K562 (cell line): ENCODE measurements around the gene UBAC2. TPM values are rescaled to one million over a fixed set of nuclear protein-coding genes. Genes with fewer than 3 reads are reported as not detected.

ENCODE experiments used
- ATAC-seq: fragments of 200-7000 bp; cut with Tn5 transposase; 3 replicates; pipeline ENCODE4 v1.9.1; 2020; ENCODE audit warnings: moderate library complexity
- BruUV-seq: library from RNA; stranded (reverse); fragments of 400-500 nt; replicated peaks from 2 replicates; lab custom pipeline; 2021; lab: Mats Ljungman, UMichigan
- CTCF ChIA-PET: fragments of 300-600 bp; formaldehyde crosslinking; extraction: SDS; loops from one replicate; lab custom pipeline; 2021; ENCODE audit warnings: low intra/inter-chr PET ratio; lab: Yijun Ruan, JAX
- POLR2A ChIA-PET: fragments of 300-600, 350-650 bp; sonication (Branson Sonifier 250); formaldehyde crosslinking; extraction: SDS; loops from one replicate; lab custom pipeline; 2021; ENCODE audit warnings: antibody characterized with exemption, inconsistent platforms; lab: Yijun Ruan, JAX
- DNase-seq, 4 experiments: peaks; one replicate each; pipeline versions ENCODE4 v3.0.0 to v3.0.0-alpha.2; 2011 to 2018; ENCODE audit warnings: low spot score in 3 of 4, mixed read lengths in 3 of 4; ENCODE audit errors: extremely low read depth in 1 of 4
- FAIRE-seq: peaks from 2 replicates; lab custom pipeline; 2011; peaks lifted over from hg19 to GRCh38; lab: Jason Lieb, UNC
- H2AFZ ChIP-seq: 2 replicates; pipeline ENCODE4 v1.6.0; 2011; ENCODE audit warnings: low read depth, low read length, control low read depth, inconsistent platforms
- H3K27ac ChIP-seq: fragments of 200-600 bp; 3 replicates; pipeline ENCODE4 v1.8.0; 2011; ENCODE audit warnings: low read depth, mild to moderate bottlenecking, control low read depth, inconsistent platforms, low read length, moderate library complexity, mixed read lengths; ENCODE audit errors: extremely low read depth
- H3K27me3 ChIP-seq, 2 experiments: fragments of 300-600 bp in 1 of 2; 2 replicates in 1 of 2; 3 replicates in 1 of 2; pipeline versions ENCODE4 v1.6.0 to v1.8.0; 2011; ENCODE audit warnings: inconsistent platforms in 2 of 2, low read length in 2 of 2, mild to moderate bottlenecking in 1 of 2, mixed read lengths in 1 of 2, moderate library complexity in 1 of 2; ENCODE audit not compliant: control insufficient read depth in 2 of 2, insufficient read depth in 2 of 2
- H3K36me3 ChIP-seq: fragments of 300-600 bp; 3 replicates; pipeline ENCODE4 v1.8.0; 2011; ENCODE audit warnings: mild to moderate bottlenecking, low read length, inconsistent platforms; ENCODE audit not compliant: control insufficient read depth, insufficient read depth
- H3K4me1 ChIP-seq, 2 experiments: fragments of 200-600 bp in 1 of 2; replicated peaks in 1 of 2; 2 replicates in 1 of 2; 3 replicates in 1 of 2; pipeline versions ENCODE4 v1.5.1 to v1.8.0; 2011; ENCODE audit warnings: inconsistent platforms in 2 of 2, low read length in 2 of 2, mild to moderate bottlenecking in 1 of 2, mixed read lengths in 1 of 2, moderate library complexity in 1 of 2; ENCODE audit not compliant: control insufficient read depth in 2 of 2, insufficient read depth in 2 of 2
- H3K4me2 ChIP-seq: 2 replicates; pipeline ENCODE4 v1.6.1; 2011; ENCODE audit warnings: low read length, control low read depth, inconsistent platforms, mixed read lengths; ENCODE audit not compliant: insufficient read depth
- H3K4me3 ChIP-seq: fragments of 200-600 bp; sonication (generic), shearing (Covaris generic); 2 replicates; pipeline ENCODE4 v1.5.1; 2016; ENCODE audit warnings: control low read depth, inconsistent platforms
- H3K79me2 ChIP-seq: fragments of 200-600 bp; 3 replicates; pipeline ENCODE4 v1.8.0; 2011; ENCODE audit warnings: low read length, inconsistent platforms; ENCODE audit not compliant: control insufficient read depth, insufficient read depth
- H3K9ac ChIP-seq, 2 experiments: 2 replicates each; pipeline versions ENCODE4 v1.6.0 to v1.6.1; 2011; ENCODE audit warnings: low read depth in 2 of 2, low read length in 2 of 2, control low read depth in 1 of 2, inconsistent platforms in 1 of 2, mild to moderate bottlenecking in 1 of 2, mixed read lengths in 1 of 2; ENCODE audit not compliant: insufficient read depth in 1 of 2
- H3K9me1 ChIP-seq: one replicate; pipeline ENCODE4 v1.6.0; 2011; ENCODE audit warnings: inconsistent platforms, mild to moderate bottlenecking, low read length, moderate library complexity; ENCODE audit not compliant: control insufficient read depth, insufficient read depth
- H3K9me3 ChIP-seq: replicated peaks from 2 replicates; pipeline ENCODE4 v1.5.1; 2011; ENCODE audit warnings: low read depth, low read length, inconsistent platforms; ENCODE audit not compliant: control insufficient read depth, insufficient read depth
- H4K20me1 ChIP-seq: replicated peaks from 2 replicates; pipeline ENCODE4 v1.6.1; 2011; ENCODE audit warnings: low read length, inconsistent platforms, mixed read lengths; ENCODE audit not compliant: control insufficient read depth, insufficient read depth
- BRD9 ChIP-seq: fragments of 450-650 bp; IDR thresholded peaks from 2 replicates; pipeline ENCODE4 v1.6.1; 2018; ENCODE audit warnings: low read depth; ENCODE audit not compliant: partially characterized antibody
- TCFL5 ChIP-seq: fragments of 250-450 bp; sonication (Bioruptor Pico); conservative IDR thresholded peaks from 2 replicates; pipeline ENCODE4 v1.6.1; 2021; ENCODE audit warnings: mild to moderate bottlenecking, moderate library complexity, matching md5 sums
- TGIF2 ChIP-seq: sonication (generic); formaldehyde crosslinking; IDR thresholded peaks from 2 replicates; pipeline ENCODE4 v1.8.1; 2022; ENCODE audit warnings: mild to moderate bottlenecking, missing genetic modification reagents, moderate library complexity
- ZNF12 ChIP-seq: sonication (generic); formaldehyde crosslinking; IDR thresholded peaks from 2 replicates; pipeline ENCODE4 v1.4.0; 2020; ENCODE audit warnings: mild to moderate bottlenecking, missing genetic modification reagents
- ZNF165 ChIP-seq: fragments of 250-450 bp; sonication (Bioruptor Pico); IDR thresholded peaks from 2 replicates; pipeline ENCODE4 v1.4.0; 2020; ENCODE audit warnings: borderline replicate concordance
- WGBS: fragments of 100-300 bp; shearing (Covaris generic); methylation state at CpG from one replicate; pipeline ENCODE4 v1.1.6; 2016; ENCODE audit warnings: low coverage, mixed read lengths; ENCODE audit not compliant: insufficient coverage; ENCODE audit errors: missing lambda C conversion rate; 5-methylcytosine and 5-hydroxymethylcytosine counted together
- in situ Hi-C: fragments of 300-500 bp; cut with MboI; formaldehyde crosslinking; loops from 4 replicates; pipeline ENCODE4 v1.15.0; 2018; ENCODE audit warnings: inconsistent platforms, mixed read lengths
- intact Hi-C: fragments of 100-400 bp; cut with micrococcal nuclease; formaldehyde crosslinking; loops from 2 replicates; pipeline ENCODE4 v1.14.2; 2022
- polyA plus RNA-seq, 8 experiments: library from polyadenylated mRNA; depleted of rRNA in 4 of 8; stranded (reverse) in 5 of 8; unstranded in 3 of 8; fragments of >200 nt; fragmentation: Nextera tagmentation in 2 of 8; fragmentation: Illumina TruSeq in 1 of 8; extraction: Ambion mirVana in 2 of 8; extraction: Trizol in 1 of 8; gene quantifications; 2 replicates each; pipeline versions ENCODE4 v1.2.1 to v1.2.3, GENCODE V29; 2011 to 2014; ENCODE audit warnings: inconsistent platforms in 1 of 8, missing spikeins in 1 of 8
- total RNA-seq, 7 experiments: library from RNA; depleted of rRNA in 6 of 7; stranded (reverse); fragments of >200 nt in 6 of 7; fragmentation: Illumina TruSeq in 2 of 7; extraction: Trizol in 2 of 7; gene quantifications; 2 replicates each; pipeline versions ENCODE4 v1.2.1 to v1.2.3, GENCODE V29; 2011 to 2021; ENCODE audit warnings: low replicate concordance in 1 of 7
- TF ChIP-seq, protein P1 (sequence below): fragments of 450-650 bp; formaldehyde crosslinking; IDR thresholded peaks from 2 replicates; pipeline ENCODE4 v1.4.0; 2022; ENCODE audit warnings: mild to moderate bottlenecking, moderate library complexity
- TF ChIP-seq, protein P2 (sequence below): sonication (generic); formaldehyde crosslinking; IDR thresholded peaks from 2 replicates; pipeline ENCODE4 v1.8.1; 2023; ENCODE audit warnings: mild to moderate bottlenecking, missing genetic modification reagents
- TF ChIP-seq, protein P3 (sequence below): fragments of 450-650 bp; IDR thresholded peaks from 2 replicates; pipeline ENCODE4 v1.6.1; 2017; ENCODE audit warnings: antibody characterized with exemption
- TF ChIP-seq, protein P4 (sequence below): fragments of 450-650 bp; IDR thresholded peaks from 2 replicates; pipeline ENCODE4 v1.6.1; 2016; ENCODE audit warnings: mild to moderate bottlenecking

The UBAC2 gene
- total and polyA plus RNA-seq, 9 of the 15 experiments (the other 6 are each of a cell fraction or from before 2014, with no cell fraction given), result 6.0 to 84.1 (median 32.3) TPM

DNA sequence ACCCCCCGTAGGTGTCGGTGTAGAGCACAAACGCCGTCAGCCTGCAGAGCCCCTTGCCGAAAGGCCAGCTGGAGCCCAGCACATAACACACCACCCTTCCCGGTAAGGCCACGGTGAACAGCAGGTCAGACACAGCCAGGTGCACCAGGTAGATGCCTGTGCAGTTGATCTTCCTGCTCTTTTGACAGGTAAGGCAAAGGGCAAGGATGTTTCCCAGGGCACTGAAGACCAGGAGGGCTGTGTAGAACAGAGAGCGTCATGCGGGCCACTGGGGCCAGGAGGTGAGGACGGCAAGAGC lies 208.0 kb downstream of the UBAC2 start:
- Histone ChIP-seq H3K4me1 (peaks cover 0 to 5% of the 10 kb centered on the region in 2 experiments; a peak in 3 of 5 replicates), H3K9ac (no peak overlapping the region), H3K79me2 (no peaks in the 10 kb centered on the region), H3K4me2 (no peak overlapping the region), H3K27ac (no peak overlapping the region), H3K9me1 (no peaks in the 10 kb centered on the region), H3K27me3 (peaks cover 0 to 13% of the 10 kb centered on the region in 2 experiments; a peak in 3 of 5 replicates), H3K36me3 (no peaks in the 10 kb centered on the region), H2AFZ (no peak overlapping the region), H3K9me3 (no peaks in the 10 kb centered on the region), H4K20me1 (no peaks in the 10 kb centered on the region), H3K4me3 (no peak overlapping the region)
- ChIA-PET POLR2A (interaction anchor here (0.9 kb wide), 1 partner anchor 26 kb away, joined by 3 read pairs; no protein-coding TSS in a partner anchor), CTCF (no interaction called here)
- DNase-seq (no peak), FAIRE-seq (no peak), ATAC-seq (no peak)
- WGBS, result 87% methylated on average over 9 of the region's 10 CpGs
- intact Hi-C loops (no loop called here), in situ Hi-C loops (no loop called here)
- no TSS peak for BruUV-seq
- TF ChIP-seq BRD9 (no peak), ZNF12 (CRISPR knock-in tag) (no peak), TGIF2 (CRISPR knock-in tag) (no peak), TCFL5 (CRISPR knock-in tag) (no peak), ZNF165 (CRISPR knock-in tag) (no peak)
- TF ChIP-seq, protein P1, sequence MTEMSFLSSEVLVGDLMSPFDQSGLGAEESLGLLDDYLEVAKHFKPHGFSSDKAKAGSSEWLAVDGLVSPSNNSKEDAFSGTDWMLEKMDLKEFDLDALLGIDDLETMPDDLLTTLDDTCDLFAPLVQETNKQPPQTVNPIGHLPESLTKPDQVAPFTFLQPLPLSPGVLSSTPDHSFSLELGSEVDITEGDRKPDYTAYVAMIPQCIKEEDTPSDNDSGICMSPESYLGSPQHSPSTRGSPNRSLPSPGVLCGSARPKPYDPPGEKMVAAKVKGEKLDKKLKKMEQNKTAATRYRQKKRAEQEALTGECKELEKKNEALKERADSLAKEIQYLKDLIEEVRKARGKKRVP (CRISPR knock-in tag), result no peak
- TF ChIP-seq, protein P2, sequence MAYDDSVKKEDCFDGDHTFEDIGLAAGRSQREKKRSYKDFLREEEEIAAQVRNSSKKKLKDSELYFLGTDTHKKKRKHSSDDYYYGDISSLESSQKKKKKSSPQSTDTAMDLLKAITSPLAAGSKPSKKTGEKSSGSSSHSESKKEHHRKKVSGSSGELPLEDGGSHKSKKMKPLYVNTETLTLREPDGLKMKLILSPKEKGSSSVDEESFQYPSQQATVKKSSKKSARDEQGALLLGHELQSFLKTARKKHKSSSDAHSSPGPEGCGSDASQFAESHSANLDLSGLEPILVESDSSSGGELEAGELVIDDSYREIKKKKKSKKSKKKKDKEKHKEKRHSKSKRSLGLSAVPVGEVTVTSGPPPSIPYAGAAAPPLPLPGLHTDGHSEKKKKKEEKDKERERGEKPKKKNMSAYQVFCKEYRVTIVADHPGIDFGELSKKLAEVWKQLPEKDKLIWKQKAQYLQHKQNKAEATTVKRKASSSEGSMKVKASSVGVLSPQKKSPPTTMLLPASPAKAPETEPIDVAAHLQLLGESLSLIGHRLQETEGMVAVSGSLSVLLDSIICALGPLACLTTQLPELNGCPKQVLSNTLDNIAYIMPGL, result no peak
- TF ChIP-seq, protein P3, sequence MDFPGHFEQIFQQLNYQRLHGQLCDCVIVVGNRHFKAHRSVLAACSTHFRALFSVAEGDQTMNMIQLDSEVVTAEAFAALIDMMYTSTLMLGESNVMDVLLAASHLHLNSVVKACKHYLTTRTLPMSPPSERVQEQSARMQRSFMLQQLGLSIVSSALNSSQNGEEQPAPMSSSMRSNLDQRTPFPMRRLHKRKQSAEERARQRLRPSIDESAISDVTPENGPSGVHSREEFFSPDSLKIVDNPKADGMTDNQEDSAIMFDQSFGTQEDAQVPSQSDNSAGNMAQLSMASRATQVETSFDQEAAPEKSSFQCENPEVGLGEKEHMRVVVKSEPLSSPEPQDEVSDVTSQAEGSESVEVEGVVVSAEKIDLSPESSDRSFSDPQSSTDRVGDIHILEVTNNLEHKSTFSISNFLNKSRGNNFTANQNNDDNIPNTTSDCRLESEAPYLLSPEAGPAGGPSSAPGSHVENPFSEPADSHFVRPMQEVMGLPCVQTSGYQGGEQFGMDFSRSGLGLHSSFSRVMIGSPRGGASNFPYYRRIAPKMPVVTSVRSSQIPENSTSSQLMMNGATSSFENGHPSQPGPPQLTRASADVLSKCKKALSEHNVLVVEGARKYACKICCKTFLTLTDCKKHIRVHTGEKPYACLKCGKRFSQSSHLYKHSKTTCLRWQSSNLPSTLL, result no peak
- TF ChIP-seq, protein P4, sequence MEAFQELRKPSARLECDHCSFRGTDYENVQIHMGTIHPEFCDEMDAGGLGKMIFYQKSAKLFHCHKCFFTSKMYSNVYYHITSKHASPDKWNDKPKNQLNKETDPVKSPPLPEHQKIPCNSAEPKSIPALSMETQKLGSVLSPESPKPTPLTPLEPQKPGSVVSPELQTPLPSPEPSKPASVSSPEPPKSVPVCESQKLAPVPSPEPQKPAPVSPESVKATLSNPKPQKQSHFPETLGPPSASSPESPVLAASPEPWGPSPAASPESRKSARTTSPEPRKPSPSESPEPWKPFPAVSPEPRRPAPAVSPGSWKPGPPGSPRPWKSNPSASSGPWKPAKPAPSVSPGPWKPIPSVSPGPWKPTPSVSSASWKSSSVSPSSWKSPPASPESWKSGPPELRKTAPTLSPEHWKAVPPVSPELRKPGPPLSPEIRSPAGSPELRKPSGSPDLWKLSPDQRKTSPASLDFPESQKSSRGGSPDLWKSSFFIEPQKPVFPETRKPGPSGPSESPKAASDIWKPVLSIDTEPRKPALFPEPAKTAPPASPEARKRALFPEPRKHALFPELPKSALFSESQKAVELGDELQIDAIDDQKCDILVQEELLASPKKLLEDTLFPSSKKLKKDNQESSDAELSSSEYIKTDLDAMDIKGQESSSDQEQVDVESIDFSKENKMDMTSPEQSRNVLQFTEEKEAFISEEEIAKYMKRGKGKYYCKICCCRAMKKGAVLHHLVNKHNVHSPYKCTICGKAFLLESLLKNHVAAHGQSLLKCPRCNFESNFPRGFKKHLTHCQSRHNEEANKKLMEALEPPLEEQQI, result no peak
